ENCODE results near the gene ZIK1. TPM values are rescaled to one million over a fixed set of nuclear protein-coding genes. Genes with fewer than 3 reads are reported as not detected.

The ZIK1 gene
- 1.8 and 2.6 TPM in 2 replicates for total RNA-seq

DNA sequence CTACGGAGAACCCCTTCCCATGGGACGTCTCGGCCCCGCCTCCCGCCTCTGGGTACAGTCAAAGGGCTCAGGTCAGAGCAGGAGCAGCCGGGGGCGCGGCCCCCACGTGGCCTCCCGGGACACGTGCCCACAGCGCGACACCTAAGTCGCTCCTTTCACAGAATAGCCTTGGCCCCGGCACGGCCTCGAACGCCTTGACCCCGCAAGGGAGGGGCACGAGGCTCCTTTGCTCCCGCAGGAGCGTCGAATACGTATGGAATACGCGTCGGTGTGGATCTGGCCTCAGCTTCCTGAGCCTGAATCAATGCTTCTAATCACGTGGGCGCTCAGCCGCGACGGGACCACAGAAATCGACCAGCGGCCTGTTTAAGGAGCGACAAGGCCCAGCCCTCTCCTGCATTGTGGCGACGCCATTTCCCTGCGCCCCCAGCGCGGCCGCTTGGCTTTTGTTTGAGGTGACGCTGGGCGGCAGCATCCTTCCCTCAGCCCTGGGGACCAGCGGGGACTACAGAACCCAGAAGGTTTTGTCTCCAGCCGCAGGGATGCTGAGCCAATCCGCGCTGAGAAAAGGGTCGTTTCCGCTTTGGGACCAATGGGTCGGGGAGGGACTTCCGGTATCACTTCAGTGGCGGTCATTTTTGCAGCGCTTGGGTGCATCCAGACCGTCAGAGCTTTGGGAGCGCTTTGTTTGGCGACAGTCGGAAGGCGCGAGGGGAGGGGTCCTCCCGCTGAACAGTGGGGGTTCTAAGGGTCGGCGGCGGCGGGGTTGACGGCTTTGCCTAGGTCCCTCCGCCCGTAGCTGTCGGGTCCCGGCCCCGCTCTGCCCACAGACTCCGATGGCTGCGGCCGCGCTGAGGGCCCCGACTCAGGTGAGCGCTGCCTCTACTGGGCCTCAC is at the start of gene ZIK1:
TSS of gene ZIK1 (plus strand) at position 625 of the 896 bp plus-strand sequence. CDS start at position 837, 212 bp downstream.

DNA sequence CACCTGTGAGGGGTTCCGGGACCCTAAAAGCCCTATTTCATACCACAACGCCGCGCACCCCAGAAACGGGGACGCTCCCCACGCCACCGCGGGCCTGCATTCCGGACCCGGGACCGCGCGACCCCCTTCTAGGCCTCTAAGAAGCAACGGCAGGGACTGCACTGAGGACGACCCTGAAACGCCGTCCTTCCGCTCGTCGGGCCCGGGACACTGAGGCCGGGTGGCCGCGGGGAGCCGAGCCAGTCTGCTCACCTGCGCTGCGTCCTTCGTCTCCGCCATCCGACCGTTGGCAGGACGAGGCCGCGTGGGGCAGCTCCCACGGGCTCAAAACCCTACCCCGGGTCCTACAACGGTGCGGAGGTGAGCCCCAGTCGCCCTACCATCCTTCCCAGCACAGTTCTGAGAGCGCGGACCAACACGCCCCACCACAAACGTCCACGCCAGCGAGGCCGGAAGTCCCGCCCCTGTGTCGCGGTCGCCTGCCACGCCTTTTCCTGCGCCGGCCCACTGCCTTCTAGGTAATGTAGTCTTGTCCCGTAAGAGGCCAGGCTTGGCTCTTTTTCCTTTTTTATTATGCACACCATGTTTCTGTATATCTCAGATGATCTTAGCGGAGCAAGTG is 24.4 kb upstream of the ZIK1 start, which contains the start of gene ZNF550:
TSS of gene ZNF550 (minus strand) at position 460 of the 622 bp plus-strand sequence. CDS start at position 279, 181 bp downstream.

DNA sequence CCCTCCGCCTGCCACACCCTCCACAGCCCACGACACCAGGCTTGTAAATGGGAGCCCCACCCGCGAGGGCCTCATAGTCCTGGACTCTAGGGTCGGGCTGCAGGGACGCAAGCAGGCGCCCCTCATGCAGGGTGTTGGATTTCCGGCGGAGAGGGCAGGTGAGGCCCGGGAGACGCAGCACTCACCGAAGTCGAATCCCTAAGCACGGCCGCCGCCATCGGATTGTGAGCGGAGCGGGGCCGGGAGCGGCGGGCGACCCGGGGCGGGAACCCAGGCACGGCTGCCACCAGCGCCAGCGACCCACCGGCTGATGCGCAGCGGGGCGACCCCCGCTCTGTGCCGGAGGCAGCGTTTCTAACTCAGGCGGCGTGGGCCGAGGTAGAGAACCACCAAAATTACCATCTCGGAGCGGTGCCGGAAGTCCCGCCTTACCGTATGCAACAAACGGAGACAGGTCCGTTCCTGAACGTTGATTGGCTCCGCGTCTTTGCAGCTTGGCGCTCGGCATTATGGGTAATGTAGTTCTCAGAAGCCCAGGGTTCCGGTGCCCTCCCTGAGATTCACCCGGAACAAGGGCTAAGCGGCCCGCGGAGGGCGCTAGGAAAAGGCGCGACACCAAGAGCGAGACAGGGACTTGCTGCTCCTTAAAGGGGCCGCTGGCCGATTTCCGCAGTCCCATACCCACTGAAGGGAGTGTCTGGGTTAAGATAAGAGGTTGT is 5.3 kb upstream of the ZIK1 start, which contains the start of gene ZNF416:
TSS of gene ZNF416 (minus strand) at position 425 of the 719 bp plus-strand sequence. CDS start at position 218, 207 bp downstream.

DNA sequence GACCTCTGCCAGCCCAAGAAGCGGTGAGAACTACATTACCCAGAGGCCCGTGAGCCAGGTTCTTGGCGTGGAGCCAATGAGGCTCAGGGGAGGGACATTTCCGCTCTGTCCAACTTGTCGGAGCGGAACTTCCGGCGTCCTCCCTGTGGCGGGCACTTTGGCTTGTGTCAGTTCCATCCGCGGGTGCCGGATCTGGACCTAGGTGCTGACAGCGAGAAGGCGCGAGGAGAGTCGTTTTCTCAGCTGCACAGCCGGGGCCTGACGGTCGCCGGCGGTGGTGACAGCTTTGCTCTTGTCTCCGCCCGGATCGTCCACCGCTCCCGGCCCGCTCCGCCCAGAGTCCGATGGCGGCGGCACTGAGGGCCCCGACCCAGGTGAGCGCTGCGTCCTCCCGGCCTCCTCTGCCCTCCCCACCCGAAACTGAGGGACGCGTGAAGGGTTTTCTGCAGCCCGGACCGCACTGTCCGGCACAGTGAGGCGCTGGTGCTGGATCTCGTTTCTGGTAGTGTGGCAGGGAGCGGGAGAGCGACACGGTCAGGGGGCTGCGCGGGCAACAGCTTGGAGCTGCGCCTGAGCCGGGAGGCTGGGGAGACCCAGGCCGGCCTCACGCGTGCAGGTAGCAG is 15.9 kb downstream of the ZIK1 start, which contains the start of gene ZNF530:
TSS of gene ZNF530 (plus strand) at position 125 of the 623 bp plus-strand sequence. CDS start 4,461 bp downstream, outside the sequence.

DNA sequence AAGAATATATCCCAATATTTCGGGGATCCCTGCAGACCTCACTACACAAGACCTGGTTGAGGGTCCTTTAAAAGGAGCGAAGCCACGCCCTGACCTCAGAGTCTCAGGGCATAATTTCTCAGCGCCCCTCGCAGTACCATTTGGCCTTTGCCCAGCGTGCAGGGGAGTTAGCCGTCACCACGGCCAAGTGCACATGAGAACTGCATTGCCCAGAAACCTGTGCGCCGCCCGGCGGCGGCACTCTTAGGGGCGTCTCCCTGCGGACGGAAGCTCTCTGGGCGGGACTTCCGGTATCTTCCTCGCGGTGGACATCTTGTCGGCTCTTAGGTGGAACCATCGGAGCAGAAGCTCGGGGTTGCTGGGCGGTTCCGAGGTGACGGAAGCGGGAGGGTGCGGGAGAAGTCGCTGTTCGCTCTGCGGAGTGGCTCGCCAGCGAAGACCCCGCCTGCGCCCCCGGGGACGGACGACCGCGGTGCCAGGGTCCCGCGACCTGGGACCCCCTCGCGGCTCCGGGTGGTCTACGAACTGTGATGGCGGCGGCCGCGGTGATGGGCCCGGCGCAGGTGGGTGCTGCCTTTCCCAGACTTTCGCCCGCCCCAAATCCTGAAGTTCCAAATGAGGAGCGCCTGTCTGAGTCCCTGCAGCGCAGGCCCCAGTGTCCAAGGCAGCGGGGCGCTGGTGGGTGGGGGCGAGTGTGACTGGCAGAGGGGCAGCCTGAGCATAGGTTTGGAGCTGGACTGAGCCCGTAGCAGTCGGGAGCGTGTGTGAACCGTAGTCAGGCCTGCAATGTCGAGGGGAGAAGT is 30.2 kb downstream of the ZIK1 start, which contains the start of gene ZNF134:
TSS of gene ZNF134 (plus strand) at position 302 of the 803 bp plus-strand sequence. CDS start 5,227 bp downstream, outside the sequence.

DNA sequence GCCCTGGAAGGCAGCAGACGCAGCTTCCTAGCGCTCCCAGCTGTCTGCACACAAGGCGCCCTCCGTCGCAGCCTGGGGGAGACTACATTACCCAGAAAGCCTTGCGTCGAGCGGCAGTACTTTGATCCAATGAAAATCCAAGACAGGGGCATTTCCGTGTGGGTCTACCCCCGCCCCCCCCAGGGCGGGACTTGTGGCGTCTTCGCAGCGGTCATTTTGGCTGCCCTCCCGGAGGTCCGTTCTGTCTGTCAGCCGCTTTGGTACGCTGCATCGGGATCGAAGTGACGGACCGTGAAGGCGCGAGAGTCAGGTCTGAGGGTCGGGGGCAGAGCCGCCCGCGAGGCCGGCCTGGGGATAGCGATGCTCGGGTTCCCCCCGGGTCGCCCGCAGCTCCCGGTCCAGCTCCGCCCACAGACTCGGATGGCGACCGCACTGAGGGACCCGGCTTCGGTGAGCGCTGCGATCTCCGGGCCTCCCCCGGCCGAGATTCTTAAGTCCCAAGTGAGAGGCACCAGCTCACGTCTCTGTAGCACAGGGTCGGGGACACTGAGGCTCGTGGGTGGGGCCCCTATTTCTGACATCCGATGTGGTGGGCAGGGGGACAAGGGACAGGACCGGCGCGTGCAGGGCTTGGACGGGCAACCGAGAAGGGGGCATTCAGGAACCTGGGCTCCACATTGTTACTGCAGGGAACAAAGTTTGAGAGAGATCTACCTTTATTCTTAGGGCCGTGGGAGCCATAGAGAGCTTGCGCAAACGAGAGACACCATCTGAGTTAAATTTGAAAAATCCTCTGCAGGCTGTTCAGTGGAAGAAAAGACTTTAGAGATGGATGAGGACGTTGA is 49.3 kb downstream of the ZIK1 start, which contains the start of gene ZNF211:
TSS of gene ZNF211 (plus strand) at position 182 of the 845 bp plus-strand sequence. CDS start at position 361, 179 bp downstream.

Other genes with a start within 250 kb of the ZIK1 start
- 2.3 and 3.2 TPM in 2 replicates for gene ZNF304, start 232.9 kb upstream of the ZIK1 start, total RNA-seq
- gene TRAPPC2B, start 220.6 kb upstream of the ZIK1 start, total RNA-seq: 23.2 and 34.6 TPM in 2 replicates
- gene ZNF547, start 220.6 kb upstream of the ZIK1 start, total RNA-seq: 2.1 and 2.6 TPM in 2 replicates
- gene ZNF548, start 194.3 kb upstream of the ZIK1 start, total RNA-seq: 5.8 and 10.3 TPM in 2 replicates
- 0.86 and 5.8 TPM in 2 replicates for gene ZNF17, start 173.0 kb upstream of the ZIK1 start, total RNA-seq
- gene ZNF749, start 148.8 kb upstream of the ZIK1 start, total RNA-seq: 1.4 and 2.9 TPM in 2 replicates
- not detected in 2 replicates for gene VN1R1, start 127.0 kb upstream of the ZIK1 start, total RNA-seq
- gene ZNF772, start 106.6 kb upstream of the ZIK1 start, total RNA-seq: 4.4 and 4.9 TPM in 2 replicates
- gene ZNF419, start 96.4 kb upstream of the ZIK1 start, total RNA-seq: 4.6 and 6.7 TPM in 2 replicates
- gene ZNF773, start 84.2 kb upstream of the ZIK1 start, total RNA-seq: 5.7 and 7.5 TPM in 2 replicates
- gene ZNF549, start 56.8 kb upstream of the ZIK1 start, total RNA-seq: 2.7 and 2.9 TPM in 2 replicates
- gene ZNF550, start 24.3 kb upstream of the ZIK1 start, total RNA-seq: 0.86 and 1.8 TPM in 2 replicates
- gene ZNF416, start 5.2 kb upstream of the ZIK1 start, total RNA-seq: 2.5 and 3.2 TPM in 2 replicates
- gene ZNF530, start 15.7 kb downstream of the ZIK1 start, total RNA-seq: 2.5 and 3.2 TPM in 2 replicates
- gene ZNF134, start 30.1 kb downstream of the ZIK1 start, total RNA-seq: 8.7 and 13.0 TPM in 2 replicates
- 2.6 and 7.4 TPM in 2 replicates for gene ZNF211, start 49.0 kb downstream of the ZIK1 start, total RNA-seq
- not detected in 2 replicates for gene ZSCAN4, start 84.8 kb downstream of the ZIK1 start, total RNA-seq
- gene ZNF551, start 97.8 kb downstream of the ZIK1 start, total RNA-seq: 2.0 and 7.8 TPM in 2 replicates
- gene ZNF154, start 125.1 kb downstream of the ZIK1 start, total RNA-seq: not detected in 2 replicates
- 4.4 and 7.5 TPM in 2 replicates for gene ZNF671, start 143.5 kb downstream of the ZIK1 start, total RNA-seq
- 4.4 and 5.2 TPM in 2 replicates for gene ZNF776, start 162.7 kb downstream of the ZIK1 start, total RNA-seq
- 6.2 and 8.1 TPM in 2 replicates for gene ZNF586, start 185.5 kb downstream of the ZIK1 start, total RNA-seq
- gene ZNF552, start 230.8 kb downstream of the ZIK1 start, total RNA-seq: 1.6 and 1.7 TPM in 2 replicates
- 2.0 and 4.6 TPM in 2 replicates for gene ZNF587B, start 246.2 kb downstream of the ZIK1 start, total RNA-seq